OCI-LY7 (cell line): ENCODE measurements around the gene COX7A2. TPM values are rescaled to one million over a fixed set of nuclear protein-coding genes. Genes with fewer than 3 reads are reported as not detected.

Source experiments
- BruUV-seq: library from RNA; stranded (reverse); fragments of 400-500 nt; replicated peaks from 2 replicates; lab custom pipeline; 2021; lab: Mats Ljungman, UMichigan
- CTCF ChIA-PET: fragments of 300-600 bp; sonication (Branson Sonifier 250); formaldehyde crosslinking; loops from one replicate; lab custom pipeline; 2022; ENCODE audit warnings: antibody characterized with exemption; ENCODE audit not compliant: unreplicated experiment; lab: Charles Lee
- POLR2A ChIA-PET: fragments of 300-600 bp; sonication (Branson Sonifier 250); formaldehyde crosslinking; loops from one replicate; lab custom pipeline; 2022; ENCODE audit warnings: antibody characterized with exemption; lab: Charles Lee
- DNase-seq: peaks from one replicate; pipeline ENCODE4 v3.0.0-alpha.2; 2015; ENCODE audit warnings: low spot score
- H2AFZ ChIP-seq: fragments of 200-600 bp; sonication (generic), shearing (Covaris generic); 2 replicates; pipeline ENCODE4 v1.6.1; 2014; ENCODE audit warnings: mild to moderate bottlenecking, antibody characterized with exemption, low read length, moderate library complexity
- H3K27ac ChIP-seq: fragments of 200-600 bp; sonication (generic); 2 replicates; pipeline ENCODE4 v1.5.1; 2014; ENCODE audit warnings: mixed run types, low read depth, mild to moderate bottlenecking, moderate library complexity, low read length, inconsistent platforms; ENCODE audit not compliant: poor library complexity, severe bottlenecking
- H3K36me3 ChIP-seq: fragments of 200-600 bp; sonication (generic); 2 replicates; pipeline ENCODE4 v1.6.1; 2014; ENCODE audit warnings: mild to moderate bottlenecking, antibody characterized with exemption, low read length, moderate library complexity, mixed read lengths; ENCODE audit not compliant: insufficient read depth
- H3K4me1 ChIP-seq: fragments of 200-600 bp; sonication (generic); 2 replicates; pipeline ENCODE4 v1.5.1; 2014; ENCODE audit warnings: mild to moderate bottlenecking, low read length; ENCODE audit not compliant: insufficient read depth, poor library complexity, severe bottlenecking
- H3K4me2 ChIP-seq: fragments of 200-600 bp; sonication (generic); 2 replicates; pipeline ENCODE4 v1.6.1; 2014; ENCODE audit warnings: mild to moderate bottlenecking, low read length
- H3K4me3 ChIP-seq: fragments of 200-600 bp; sonication (generic); 2 replicates; pipeline ENCODE4 v1.5.1; 2014; ENCODE audit warnings: mild to moderate bottlenecking, low read depth, low read length; ENCODE audit not compliant: poor library complexity, severe bottlenecking
- H3K79me2 ChIP-seq: fragments of 200-600 bp; sonication (generic); 2 replicates; pipeline ENCODE4 v1.6.1; 2016; ENCODE audit warnings: low read depth, mild to moderate bottlenecking, low read length, moderate library complexity, mixed read lengths; ENCODE audit not compliant: insufficient read depth
- H3K9me2 ChIP-seq: fragments of 200-600 bp; sonication (generic); 2 replicates; pipeline ENCODE4 v1.6.1; 2016; ENCODE audit warnings: mild to moderate bottlenecking, low read length, mixed read lengths; ENCODE audit not compliant: insufficient read depth
- H3K9me3 ChIP-seq: fragments of 200-600 bp; sonication (generic); 2 replicates; pipeline ENCODE4 v1.6.1; 2014; ENCODE audit warnings: mild to moderate bottlenecking, mixed run types, low read length, mixed read lengths
- H4K20me1 ChIP-seq: fragments of 200-600 bp; sonication (generic); 2 replicates; pipeline ENCODE4 v1.6.1; 2014; ENCODE audit warnings: mild to moderate bottlenecking, antibody characterized with exemption, low read length, moderate library complexity, mixed read lengths; ENCODE audit not compliant: insufficient read depth
- EZH2phosphoT487 ChIP-seq: fragments of 200-600 bp; sonication (generic); IDR thresholded peaks from 2 replicates; pipeline ENCODE4 v1.6.1; 2018; ENCODE audit warnings: low read depth, borderline replicate concordance, mild to moderate bottlenecking, mixed run types, antibody characterized with exemption, low read length, moderate library complexity, mixed read lengths
- intact Hi-C: fragments of 100-400 bp; cut with micrococcal nuclease; formaldehyde crosslinking; loops from one replicate; pipeline ENCODE4 v1.10.0; 2022; ENCODE audit not compliant: unreplicated experiment
- total RNA-seq, 2 experiments: library from RNA; depleted of rRNA in 1 of 2; stranded (reverse); fragments of >200 nt in 1 of 2; shearing (Covaris generic) in 1 of 2; gene quantifications; 2 replicates each; pipeline ENCODE4 v1.2.3, GENCODE V29; 2014 to 2022
- TF ChIP-seq, protein P1 (sequence below): fragments of 200-600 bp; sonication (generic); conservative IDR thresholded peaks from 2 replicates; pipeline ENCODE4 v1.5.1; 2014; ENCODE audit warnings: mild to moderate bottlenecking, antibody characterized with exemption, low read length, moderate library complexity, mixed read lengths

COX7A2 gene
- total RNA-seq, 2 experiments from 2014 or later: 210 to 403 TPM

DNA sequence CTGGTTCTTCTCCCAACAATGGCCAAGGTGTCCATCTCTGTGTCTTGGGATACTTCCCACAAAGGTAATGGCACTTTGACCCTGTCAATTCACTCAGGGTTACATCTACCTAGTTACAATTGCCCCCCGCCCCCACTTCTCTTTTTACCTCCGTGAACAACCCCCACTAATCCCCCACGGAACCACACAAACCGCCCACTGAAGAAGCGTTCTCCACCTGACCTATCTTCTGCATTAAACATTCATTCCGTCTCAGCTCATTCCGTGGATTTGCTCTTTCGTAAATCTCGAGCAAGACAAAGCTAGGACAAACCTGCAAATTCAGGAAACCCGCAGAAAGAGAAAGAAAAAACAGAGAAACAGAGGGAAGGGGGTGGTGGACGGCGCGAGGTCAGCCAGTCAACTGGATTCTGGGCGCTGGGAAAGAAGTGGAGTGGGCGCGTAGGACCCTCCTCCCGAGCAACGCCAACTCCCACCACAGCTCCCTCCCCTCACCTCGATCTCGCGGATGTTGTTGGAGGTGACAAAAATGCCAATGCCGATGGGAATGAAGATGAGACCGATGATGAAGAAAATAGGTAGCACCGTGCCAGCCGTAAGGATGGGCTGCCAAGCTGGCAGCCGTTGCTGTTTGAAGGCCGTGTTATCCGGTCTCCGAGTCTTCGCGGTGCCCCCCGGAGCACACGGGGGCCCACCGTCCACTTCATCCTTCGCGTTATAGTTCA, 40.5 kb upstream of the COX7A2 start:
- Histone ChIP-seq H3K27ac (peak overlapping the region; percentile 82), H3K9me2 (no peaks in the 10 kb centered on the region), H3K4me2 (peak overlapping the region; percentile 98), H3K4me1 (peaks cover 42% of the 10 kb centered on the region), H3K9me3 (no peaks in the 10 kb centered on the region), H3K36me3 (no peaks in the 10 kb centered on the region), H3K79me2 (peaks cover 89% of the 10 kb centered on the region), H3K4me3 (peak overlapping the region; percentile 94), H2AFZ (peak overlapping the region; percentile 37; the same call in 1 of the 2 replicates), H4K20me1 (peaks cover 22% of the 10 kb centered on the region)
- peak; percentile 17 for DNase-seq
- TF ChIP-seq, protein P1, sequence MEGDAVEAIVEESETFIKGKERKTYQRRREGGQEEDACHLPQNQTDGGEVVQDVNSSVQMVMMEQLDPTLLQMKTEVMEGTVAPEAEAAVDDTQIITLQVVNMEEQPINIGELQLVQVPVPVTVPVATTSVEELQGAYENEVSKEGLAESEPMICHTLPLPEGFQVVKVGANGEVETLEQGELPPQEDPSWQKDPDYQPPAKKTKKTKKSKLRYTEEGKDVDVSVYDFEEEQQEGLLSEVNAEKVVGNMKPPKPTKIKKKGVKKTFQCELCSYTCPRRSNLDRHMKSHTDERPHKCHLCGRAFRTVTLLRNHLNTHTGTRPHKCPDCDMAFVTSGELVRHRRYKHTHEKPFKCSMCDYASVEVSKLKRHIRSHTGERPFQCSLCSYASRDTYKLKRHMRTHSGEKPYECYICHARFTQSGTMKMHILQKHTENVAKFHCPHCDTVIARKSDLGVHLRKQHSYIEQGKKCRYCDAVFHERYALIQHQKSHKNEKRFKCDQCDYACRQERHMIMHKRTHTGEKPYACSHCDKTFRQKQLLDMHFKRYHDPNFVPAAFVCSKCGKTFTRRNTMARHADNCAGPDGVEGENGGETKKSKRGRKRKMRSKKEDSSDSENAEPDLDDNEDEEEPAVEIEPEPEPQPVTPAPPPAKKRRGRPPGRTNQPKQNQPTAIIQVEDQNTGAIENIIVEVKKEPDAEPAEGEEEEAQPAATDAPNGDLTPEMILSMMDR: no peak
- no peak for TF ChIP-seq EZH2phosphoT487
- ChIA-PET POLR2A (interaction anchor here (0.6 to 3.8 kb wide), 11 partner anchors 9 to 1518 kb away, joined by 3 to 36 read pairs (median 3); partner anchors contain the start of gene COX7A2), CTCF (interaction anchor here (1.0 to 1.2 kb wide), 4 partner anchors 9 to 40 kb away, joined by 3 to 5 read pairs (median 3); partner anchors contain the start of gene COX7A2)
- intact Hi-C loops: loop anchor here (1.0 kb wide), 1 partner anchor 317 kb away; the partner anchor contains the start of gene SENP6
- BruUV-seq: no TSS peak

DNA sequence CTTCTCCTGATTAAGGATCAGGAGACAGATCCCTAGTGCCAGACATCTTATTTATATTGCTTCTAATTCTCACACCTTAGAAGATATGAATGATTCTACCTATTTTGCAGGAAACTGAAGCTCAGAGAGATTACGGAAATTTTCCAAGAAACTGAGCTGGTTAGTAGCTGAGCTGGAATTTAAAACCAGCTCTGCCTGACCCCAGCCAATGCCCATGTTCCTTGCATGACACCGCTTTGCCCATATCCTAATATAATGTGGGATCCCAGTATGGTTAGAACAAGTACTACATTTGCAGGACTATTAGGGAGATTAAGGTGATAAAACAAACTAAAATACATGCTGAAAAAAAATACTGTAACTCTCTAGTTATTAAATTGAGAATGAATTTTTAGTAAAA, 39.1 kb upstream of the COX7A2 start:
- no peak for TF ChIP-seq EZH2phosphoT487
- TF ChIP-seq, protein P1: no peak
- no peak for DNase-seq
- Histone ChIP-seq H3K27ac (no peak overlapping the region), H4K20me1 (peaks cover 22% of the 10 kb centered on the region), H3K4me2 (peak overlapping the region; percentile 98), H3K79me2 (peaks cover 94% of the 10 kb centered on the region), H3K4me1 (peaks cover 35% of the 10 kb centered on the region), H3K4me3 (peak overlapping the region; percentile 94), H2AFZ (no peak overlapping the region), H3K9me2 (no peaks in the 10 kb centered on the region), H3K36me3 (no peaks in the 10 kb centered on the region), H3K9me3 (no peaks in the 10 kb centered on the region)
- CTCF ChIA-PET: interaction anchor here (1.2 kb wide), 1 partner anchor 24 kb away, joined by 3 read pairs; no protein-coding TSS in a partner anchor
- intact Hi-C loops: no loop called here
- POLR2A ChIA-PET: interaction anchor here (0.5 to 3.8 kb wide), 5 partner anchors 11 to 32 kb away, joined by 3 to 36 read pairs (median 3); no protein-coding TSS in a partner anchor
- BruUV-seq: no TSS peak
